Thymus (tissue), 11 donors: ENCODE measurements around the gene CACNA2D2. TPM values are rescaled to one million over a fixed set of nuclear protein-coding genes. Genes with fewer than 3 reads are reported as not detected.
A peak's percentile ranks its signal among the peaks of the same experiment; 100 is the strongest.

ENCODE experiments used
- DNase-seq, 9 donors: peaks; one replicate each; pipeline ENCODE4 v3.0.0-alpha.2; 2013; ENCODE audit warnings: low spot score in 9 of 9, low read depth in 6 of 9, missing footprints in 1 of 9
- H3K27ac ChIP-seq, 2 donors: one replicate each; pipeline ENCODE4 v1.5.1; 2013; ENCODE audit warnings: control low read depth in 1 of 2, low read depth in 1 of 2, low read length in 1 of 2, mild to moderate bottlenecking in 1 of 2, moderate library complexity in 1 of 2
- H3K27me3 ChIP-seq, 2 donors: one replicate each; pipeline ENCODE4 v1.5.1; 2013; ENCODE audit warnings: low read length in 1 of 2; ENCODE audit not compliant: control insufficient read depth in 2 of 2, insufficient read depth in 1 of 2
- H3K36me3 ChIP-seq, 2 donors: one replicate each; pipeline ENCODE4 v1.5.1; 2013; ENCODE audit warnings: low read length in 1 of 2, mild to moderate bottlenecking in 1 of 2, moderate library complexity in 1 of 2; ENCODE audit not compliant: control insufficient read depth in 2 of 2, insufficient read depth in 2 of 2
- H3K4me1 ChIP-seq, 2 donors: one replicate each; pipeline ENCODE4 v1.5.1; 2013; ENCODE audit warnings: low read length in 2 of 2; ENCODE audit not compliant: control insufficient read depth in 2 of 2, insufficient read depth in 2 of 2
- H3K4me3 ChIP-seq, 2 donors: one replicate each; pipeline ENCODE4 v1.5.1; 2013; ENCODE audit warnings: low read length in 2 of 2, control low read depth in 1 of 2, mild to moderate bottlenecking in 1 of 2
- H3K9me3 ChIP-seq, 2 donors: one replicate each; pipeline ENCODE4 v1.5.1; 2013; ENCODE audit warnings: low read length in 1 of 2, mild to moderate bottlenecking in 1 of 2; ENCODE audit not compliant: control insufficient read depth in 2 of 2, insufficient read depth in 1 of 2
- WGBS: extraction: QIAGEN DNeasy Blood & Tissue Kit; methylation state at CpG from one replicate; pipeline ENCODE4 v1.1.7; 2013; 5-methylcytosine and 5-hydroxymethylcytosine counted together
- polyA plus RNA-seq: library from polyadenylated mRNA; stranded (reverse); fragments of 200-250 nt; gene quantifications from one replicate; pipeline ENCODE4 v1.2.3, GENCODE V29; 2013
- total RNA-seq: library from RNA; stranded (reverse); fragments of 120-200 nt; gene quantifications from one replicate; pipeline ENCODE4 v1.2.4, GENCODE V29; 2013
- donor health status: healthy.

Gene CACNA2D2
- total and polyA plus RNA-seq, 2 donors: 0.57 to 1.5 TPM

- H3K4me1 ChIP-seq: peaks cover 17 to 45% of the 10 kb centered on the region in 2 donors
- H3K4me3 ChIP-seq: peak within 1 kb of the TSS; percentile 9 to 24
- H3K27ac ChIP-seq: no peak within 1 kb of the TSS
- peaks cover 0 to 12% of the 10 kb centered on the region in 2 donors for H3K27me3 ChIP-seq
- 10% methylated on average over 45 of the region's 45 CpGs for WGBS
- DNase-seq: peak in 3 of 9 donors; percentile 53 to 76 (median 69)
- H3K9me3 ChIP-seq: peaks cover 0 to 4% of the 10 kb centered on the region in 2 donors
- H3K36me3 ChIP-seq: peaks cover 14 to 16% of the 10 kb centered on the region in 2 donors
These were observed 157.7 kb downstream of the CACNA2D2 start, which contains the start of gene ZMYND10 for GRCh38 chr3:50345586-50346234. Gene ZMYND10, minus strand, starts transcription at chr3:50345732. Its CDS starts 153 bp downstream, at chr3:50345579.

GRCh38 chr3:50345008-50345407, 158.4 kb downstream of the CACNA2D2 start:
- 92% methylated on average over 8 of the region's 8 CpGs for WGBS
- no peak for DNase-seq
- Histone ChIP-seq H3K27me3 (peaks cover 0 to 19% of the 10 kb centered on the region in 2 donors), H3K4me1 (peaks cover 19 to 45% of the 10 kb centered on the region in 2 donors), H3K36me3 (peaks cover 14 to 16% of the 10 kb centered on the region in 2 donors), H3K27ac (no peak overlapping the region), H3K4me3 (peak overlapping the region in 1 of 2 donors; percentile 9), H3K9me3 (peaks cover 0 to 4% of the 10 kb centered on the region in 2 donors)

GRCh38 chr3:50342813-50343633, 160.4 kb downstream of the CACNA2D2 start:
- DNase-seq: no peak
- Histone ChIP-seq H3K4me1 (peaks cover 20 to 53% of the 10 kb centered on the region in 2 donors), H3K4me3 (no peak overlapping the region), H3K36me3 (peaks cover 7 to 8% of the 10 kb centered on the region in 2 donors), H3K27ac (no peak overlapping the region), H3K9me3 (peaks cover 0 to 4% of the 10 kb centered on the region in 2 donors), H3K27me3 (peaks cover 0 to 34% of the 10 kb centered on the region in 2 donors)
- WGBS: 96% methylated on average over 13 of the region's 13 CpGs

GRCh38 chr3:50341996-50342650, 161.3 kb downstream of the CACNA2D2 start:
- WGBS: 95% methylated on average over 13 of the region's 13 CpGs
- DNase-seq: no peak

GRCh38 chr3:50341537-50341936, 161.9 kb downstream of the CACNA2D2 start:
- 96% methylated on average over 9 of the region's 9 CpGs for WGBS
- H3K4me1 ChIP-seq: peaks cover 22 to 53% of the 10 kb centered on the region in 2 donors
- H3K4me3 ChIP-seq: no peak overlapping the region
- DNase-seq: no peak
- H3K36me3 ChIP-seq: no peaks in the 10 kb centered on the region
- peaks cover 0 to 4% of the 10 kb centered on the region in 2 donors for H3K9me3 ChIP-seq
- peaks cover 0 to 38% of the 10 kb centered on the region in 2 donors for H3K27me3 ChIP-seq
- H3K27ac ChIP-seq: peak overlapping the region; percentile 14 to 77

More at GRCh38 chr3:50341996-50342650, 161.3 kb downstream of the CACNA2D2 start:
- H3K4me3 ChIP-seq: no peak overlapping the region
- H3K36me3 ChIP-seq: no peaks in the 10 kb centered on the region
- peaks cover 20 to 53% of the 10 kb centered on the region in 2 donors for H3K4me1 ChIP-seq
- peaks cover 0 to 4% of the 10 kb centered on the region in 2 donors for H3K9me3 ChIP-seq
- peaks cover 0 to 38% of the 10 kb centered on the region in 2 donors for H3K27me3 ChIP-seq
- no peak overlapping the region for H3K27ac ChIP-seq

GRCh38 chr3:50340448-50341329, 162.7 kb downstream of the CACNA2D2 start, which contains the start of gene RASSF1:
Gene RASSF1, minus strand, starts transcription at chr3:50340836. Its CDS starts 31 bp downstream, at chr3:50340805.
- Histone ChIP-seq H3K27me3 (peaks cover 0 to 37% of the 10 kb centered on the region in 2 donors), H3K4me1 (peaks cover 27 to 56% of the 10 kb centered on the region in 2 donors), H3K36me3 (no peaks in the 10 kb centered on the region), H3K9me3 (peaks cover 0 to 4% of the 10 kb centered on the region in 2 donors), H3K27ac (peak within 1 kb of the TSS; percentile 51 to 77), H3K4me3 (peak within 1 kb of the TSS; percentile 16 to 31)
- 3% methylated on average over 85 of the region's 85 CpGs for WGBS
- DNase-seq: peak in 2 of 9 donors; percentile 51 to 66

- Histone ChIP-seq H3K4me1 (peaks cover 24 to 56% of the 10 kb centered on the region in 2 donors), H3K9me3 (peaks cover 0 to 4% of the 10 kb centered on the region in 2 donors), H3K4me3 (peak overlapping the region; percentile 16 to 31), H3K36me3 (no peaks in the 10 kb centered on the region), H3K27me3 (peaks cover 0 to 32% of the 10 kb centered on the region in 2 donors), H3K27ac (peak overlapping the region; percentile 4 to 77)
- DNase-seq: no peak
- 8% methylated on average over 9 of the region's 9 CpGs for WGBS
These were observed 163.3 kb downstream of the CACNA2D2 start for GRCh38 chr3:50340147-50340447.

- Histone ChIP-seq H3K27ac (no peak overlapping the region), H3K9me3 (peaks cover 0 to 4% of the 10 kb centered on the region in 2 donors), H3K4me3 (peak overlapping the region; percentile 16 to 31), H3K27me3 (peaks cover 0 to 32% of the 10 kb centered on the region in 2 donors), H3K4me1 (peaks cover 24 to 60% of the 10 kb centered on the region in 2 donors), H3K36me3 (peaks cover 0 to 2% of the 10 kb centered on the region in 2 donors)
- 71% methylated on average over 14 of the region's 14 CpGs for WGBS
- DNase-seq: no peak
These were observed 163.8 kb downstream of the CACNA2D2 start for GRCh38 chr3:50339485-50340146.
